Urinary bladder (tissue), 4 donors: ENCODE results near the gene SH3RF3. TPM values are rescaled to one million over a fixed set of nuclear protein-coding genes. Genes with fewer than 3 reads are reported as not detected.

Source experiments
- DNase-seq: peaks from one replicate; pipeline ENCODE4 v3.0.0-alpha.2; 2015; ENCODE audit errors: extremely low spot score
- H3K27ac ChIP-seq: one replicate; pipeline ENCODE4 v1.5.1; 2013; ENCODE audit warnings: low read depth, mild to moderate bottlenecking, moderate library complexity
- H3K36me3 ChIP-seq: one replicate; pipeline ENCODE4 v1.6.1; 2013; ENCODE audit warnings: mild to moderate bottlenecking, moderate library complexity; ENCODE audit not compliant: insufficient read depth
- H3K4me1 ChIP-seq: one replicate; pipeline ENCODE4 v1.6.1; 2013; ENCODE audit warnings: mild to moderate bottlenecking, moderate library complexity; ENCODE audit not compliant: insufficient read depth
- H3K4me3 ChIP-seq: one replicate; pipeline ENCODE4 v1.5.1; 2013; ENCODE audit warnings: low read depth, low read length
- WGBS: extraction: QIAGEN DNeasy Blood & Tissue Kit; methylation state at CpG from one replicate; pipeline ENCODE4 v1.1.7; 2013; 5-methylcytosine and 5-hydroxymethylcytosine counted together
- polyA plus RNA-seq: library from polyadenylated mRNA; stranded (reverse); fragments of 200-250 nt; gene quantifications from one replicate; pipeline ENCODE4 v1.2.3, GENCODE V29; 2013
- total RNA-seq: library from RNA; depleted of rRNA; stranded (reverse); fragments of >200 nt; gene quantifications from one replicate; pipeline ENCODE4 v1.2.3, GENCODE V29; 2014
- donor health status: healthy with polysubstance abuse.
- donor health status: healthy.

SH3RF3 gene
- total and polyA plus RNA-seq, 2 donors, result 3.6 to 12.6 TPM

- 80% methylated on average over 13 of the region's 13 CpGs for WGBS
- H3K27ac ChIP-seq, result no peak overlapping the region
- no peaks in the 10 kb centered on the region for H3K36me3 ChIP-seq
- DNase-seq, result no peak
- H3K4me3 ChIP-seq, result no peak overlapping the region
- no peaks in the 10 kb centered on the region for H3K4me1 ChIP-seq
Measured at GRCh38 chr2:109435901-109436598, 307.0 kb downstream of the SH3RF3 start.

GRCh38 chr2:109436610-109437225, 307.7 kb downstream of the SH3RF3 start:
- WGBS, result 89% methylated on average over 15 of the region's 15 CpGs
- DNase-seq, result no peak
- no peak overlapping the region for H3K4me3 ChIP-seq
- no peaks in the 10 kb centered on the region for H3K36me3 ChIP-seq
- no peaks in the 10 kb centered on the region for H3K4me1 ChIP-seq
- H3K27ac ChIP-seq, result no peak overlapping the region

DNA sequence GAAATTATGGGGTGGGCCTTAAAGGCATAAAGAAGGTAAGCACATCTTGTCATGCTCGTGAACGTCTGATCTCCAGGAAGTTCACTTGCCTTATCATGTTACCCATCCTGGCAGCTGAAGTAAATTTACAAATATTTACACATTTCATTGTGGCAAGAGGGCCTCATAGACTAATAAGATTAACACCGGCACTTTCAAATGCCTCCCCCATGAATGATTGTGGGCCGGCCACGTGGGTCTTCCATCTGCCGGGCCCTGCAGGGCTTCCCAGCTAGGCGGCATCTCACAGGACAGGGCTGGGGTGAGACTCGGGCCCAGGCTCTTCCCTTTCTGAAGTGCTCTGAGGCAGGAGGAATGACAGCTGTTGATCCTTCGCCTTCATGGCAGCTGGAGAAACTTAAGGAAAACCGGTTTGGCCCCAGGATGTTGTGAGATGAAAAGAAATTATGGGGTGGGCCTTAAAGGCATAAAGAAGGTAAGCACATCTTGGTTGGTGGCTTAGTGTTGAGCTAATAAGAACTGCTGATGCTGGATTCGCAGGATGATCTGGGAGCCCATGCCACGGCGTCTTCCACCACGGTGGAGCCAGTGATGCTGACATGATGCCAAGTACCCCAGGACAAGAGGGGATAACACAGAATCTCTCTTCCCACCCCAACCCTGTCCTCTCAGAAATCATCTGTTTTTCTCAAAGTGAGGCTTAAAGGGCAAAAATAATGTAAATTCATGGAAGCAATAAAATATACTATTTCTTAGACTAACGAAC, 308.5 kb downstream of the SH3RF3 start:
- DNase-seq, result no peak
- H3K4me3 ChIP-seq, result no peak overlapping the region
- no peaks in the 10 kb centered on the region for H3K36me3 ChIP-seq
- H3K27ac ChIP-seq, result no peak overlapping the region
- no peaks in the 10 kb centered on the region for H3K4me1 ChIP-seq
- WGBS, result 81% methylated on average over 15 of the region's 15 CpGs

DNA sequence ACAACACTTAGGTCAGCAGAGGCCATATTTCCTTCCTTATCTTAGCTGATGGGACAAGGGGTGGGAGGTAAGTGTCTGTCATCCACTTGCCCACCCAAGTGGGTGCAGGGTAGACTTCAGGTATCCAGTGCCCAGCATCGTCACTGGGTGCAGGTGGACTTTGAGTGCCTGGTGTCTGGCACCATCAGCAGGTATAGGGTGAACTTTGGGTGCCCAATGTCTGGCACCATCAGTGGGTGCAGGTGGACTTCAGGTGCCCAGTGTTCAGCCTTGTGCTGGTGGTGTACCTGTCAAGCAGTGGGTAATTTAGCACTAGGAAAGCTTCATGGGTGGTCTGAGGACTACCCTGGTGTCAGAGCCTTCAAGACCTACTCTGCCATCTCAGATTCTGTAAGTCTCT, 309.1 kb downstream of the SH3RF3 start:
- H3K27ac ChIP-seq, result no peak overlapping the region
- DNase-seq, result no peak
- H3K4me3 ChIP-seq, result no peak overlapping the region
- 95% methylated on average over 1 of the region's 1 CpG for WGBS
- no peaks in the 10 kb centered on the region for H3K4me1 ChIP-seq
- no peaks in the 10 kb centered on the region for H3K36me3 ChIP-seq

GRCh38 chr2:109438773-109439389, 309.9 kb downstream of the SH3RF3 start:
- H3K36me3 ChIP-seq, result no peaks in the 10 kb centered on the region
- H3K27ac ChIP-seq, result no peak overlapping the region
- 75% methylated on average over 8 of the region's 8 CpGs for WGBS
- DNase-seq, result no peak
- H3K4me1 ChIP-seq, result no peaks in the 10 kb centered on the region
- H3K4me3 ChIP-seq, result no peak overlapping the region

- no peaks in the 10 kb centered on the region for H3K4me1 ChIP-seq
- DNase-seq, result no peak
- WGBS, result 92% methylated on average over 4 of the region's 4 CpGs
- no peaks in the 10 kb centered on the region for H3K36me3 ChIP-seq
- H3K4me3 ChIP-seq, result no peak overlapping the region
- H3K27ac ChIP-seq, result no peak overlapping the region
Measured at GRCh38 chr2:109439390-109439786, 310.4 kb downstream of the SH3RF3 start.

- WGBS, result 96% methylated on average over 7 of the region's 7 CpGs
- no peak for DNase-seq
- no peaks in the 10 kb centered on the region for H3K4me1 ChIP-seq
- H3K4me3 ChIP-seq, result no peak overlapping the region
- no peak overlapping the region for H3K27ac ChIP-seq
- no peaks in the 10 kb centered on the region for H3K36me3 ChIP-seq
Measured at GRCh38 chr2:109439986-109440385, 311.0 kb downstream of the SH3RF3 start.

- no peak overlapping the region for H3K4me3 ChIP-seq
- no peak overlapping the region for H3K27ac ChIP-seq
- H3K4me1 ChIP-seq, result no peaks in the 10 kb centered on the region
- H3K36me3 ChIP-seq, result no peaks in the 10 kb centered on the region
- WGBS, result 88% methylated on average over 4 of the region's 4 CpGs
- DNase-seq, result no peak
Measured at GRCh38 chr2:109440499-109441156, 311.6 kb downstream of the SH3RF3 start.

GRCh38 chr2:109442715-109443319, 313.8 kb downstream of the SH3RF3 start:
- no peaks in the 10 kb centered on the region for H3K36me3 ChIP-seq
- H3K4me1 ChIP-seq, result no peaks in the 10 kb centered on the region
- H3K4me3 ChIP-seq, result no peak overlapping the region
- no peak overlapping the region for H3K27ac ChIP-seq
- WGBS, result 97% methylated on average over 2 of the region's 2 CpGs
- no peak for DNase-seq

DNA sequence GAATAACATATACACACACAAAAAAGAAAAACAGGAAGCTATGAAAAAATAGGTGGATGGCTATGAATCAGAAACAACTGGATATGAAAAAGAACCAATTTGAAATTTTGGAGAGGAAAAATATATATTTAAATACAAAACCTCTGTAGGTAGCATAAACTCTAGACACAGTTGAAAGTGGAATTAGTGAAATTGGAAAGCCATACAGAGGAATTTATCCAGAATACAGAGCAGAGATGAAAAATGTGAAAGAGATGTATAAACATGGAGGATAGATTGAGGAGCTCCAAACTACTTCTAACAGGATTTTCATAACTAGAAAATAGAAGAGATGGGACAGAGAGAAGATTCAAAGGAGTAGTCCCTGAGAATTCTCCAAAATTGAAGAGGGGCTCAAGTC, 315.9 kb downstream of the SH3RF3 start:
- Histone ChIP-seq H3K4me3 (no peak overlapping the region), H3K4me1 (no peaks in the 10 kb centered on the region), H3K36me3 (no peaks in the 10 kb centered on the region), H3K27ac (no peak overlapping the region)
- DNase-seq, result no peak

GRCh38 chr2:109446278-109447131, 317.5 kb downstream of the SH3RF3 start:
- H3K4me1 ChIP-seq, result no peaks in the 10 kb centered on the region
- 67% methylated on average over 20 of the region's 20 CpGs for WGBS
- no peak overlapping the region for H3K27ac ChIP-seq
- no peak for DNase-seq
- H3K36me3 ChIP-seq, result no peaks in the 10 kb centered on the region
- H3K4me3 ChIP-seq, result no peak overlapping the region

DNA sequence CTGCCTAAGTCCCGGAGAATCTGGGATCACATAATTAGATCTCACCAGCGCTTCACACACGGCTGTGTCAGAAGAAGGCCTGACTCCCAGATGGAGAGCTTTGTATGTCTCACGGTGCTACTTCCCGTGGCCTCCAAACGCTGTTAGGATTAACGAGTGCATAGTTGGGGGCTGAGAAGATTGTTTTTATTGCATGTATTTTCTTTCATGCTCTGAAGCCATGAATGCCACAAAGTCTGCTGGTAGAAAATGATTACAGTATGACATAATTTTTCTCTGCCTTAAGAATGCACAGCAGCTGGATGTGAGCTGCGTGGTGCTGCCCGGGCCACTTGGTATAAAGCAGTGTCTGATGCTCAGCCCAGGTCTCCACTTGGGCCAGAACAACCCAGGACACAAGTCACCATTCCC, 318.3 kb downstream of the SH3RF3 start:
- no peak overlapping the region for H3K27ac ChIP-seq
- 27% methylated on average over 9 of the region's 9 CpGs for WGBS
- no peak for DNase-seq
- H3K36me3 ChIP-seq, result no peaks in the 10 kb centered on the region
- H3K4me3 ChIP-seq, result no peak overlapping the region
- no peaks in the 10 kb centered on the region for H3K4me1 ChIP-seq
